WI38 (cell line): ENCODE data around the gene WDR17.
A peak's percentile ranks its signal among the peaks of the same experiment; 100 is the strongest.

Experiments used
- H3K4me3 ChIP-seq: 2 replicates; pipeline ENCODE4 v1.5.1; 2011; ENCODE audit warnings: low read depth, mild to moderate bottlenecking, control low read depth, low read length
- TF ChIP-seq, protein P1 (sequence below): IDR thresholded peaks from 2 replicates; pipeline ENCODE4 v1.5.1; 2012; ENCODE audit warnings: low read depth, mild to moderate bottlenecking, control low read depth, low read length

WDR17 gene

DNA sequence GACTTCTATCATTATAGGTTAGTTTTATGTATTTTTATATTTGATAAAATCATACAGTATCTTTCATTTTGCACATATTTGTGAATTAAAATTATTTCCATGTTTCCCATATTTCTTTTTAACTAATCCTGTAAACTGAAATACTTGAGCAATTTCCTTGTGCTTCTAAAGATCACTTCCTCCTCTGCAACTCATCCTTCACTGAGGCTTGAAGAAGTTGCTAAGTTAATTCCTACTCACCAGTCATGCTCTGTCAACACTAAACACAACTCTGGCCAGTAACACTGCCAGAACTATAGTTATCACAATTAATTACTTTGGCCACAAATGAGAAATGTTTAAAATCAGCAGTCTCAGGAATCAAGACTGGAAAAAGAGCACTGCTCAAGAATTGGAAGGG lies 123.0 kb downstream of the WDR17 start:
- H3K4me3 ChIP-seq, result no peak overlapping the region
- TF ChIP-seq, protein P1, sequence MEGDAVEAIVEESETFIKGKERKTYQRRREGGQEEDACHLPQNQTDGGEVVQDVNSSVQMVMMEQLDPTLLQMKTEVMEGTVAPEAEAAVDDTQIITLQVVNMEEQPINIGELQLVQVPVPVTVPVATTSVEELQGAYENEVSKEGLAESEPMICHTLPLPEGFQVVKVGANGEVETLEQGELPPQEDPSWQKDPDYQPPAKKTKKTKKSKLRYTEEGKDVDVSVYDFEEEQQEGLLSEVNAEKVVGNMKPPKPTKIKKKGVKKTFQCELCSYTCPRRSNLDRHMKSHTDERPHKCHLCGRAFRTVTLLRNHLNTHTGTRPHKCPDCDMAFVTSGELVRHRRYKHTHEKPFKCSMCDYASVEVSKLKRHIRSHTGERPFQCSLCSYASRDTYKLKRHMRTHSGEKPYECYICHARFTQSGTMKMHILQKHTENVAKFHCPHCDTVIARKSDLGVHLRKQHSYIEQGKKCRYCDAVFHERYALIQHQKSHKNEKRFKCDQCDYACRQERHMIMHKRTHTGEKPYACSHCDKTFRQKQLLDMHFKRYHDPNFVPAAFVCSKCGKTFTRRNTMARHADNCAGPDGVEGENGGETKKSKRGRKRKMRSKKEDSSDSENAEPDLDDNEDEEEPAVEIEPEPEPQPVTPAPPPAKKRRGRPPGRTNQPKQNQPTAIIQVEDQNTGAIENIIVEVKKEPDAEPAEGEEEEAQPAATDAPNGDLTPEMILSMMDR, result no peak

DNA sequence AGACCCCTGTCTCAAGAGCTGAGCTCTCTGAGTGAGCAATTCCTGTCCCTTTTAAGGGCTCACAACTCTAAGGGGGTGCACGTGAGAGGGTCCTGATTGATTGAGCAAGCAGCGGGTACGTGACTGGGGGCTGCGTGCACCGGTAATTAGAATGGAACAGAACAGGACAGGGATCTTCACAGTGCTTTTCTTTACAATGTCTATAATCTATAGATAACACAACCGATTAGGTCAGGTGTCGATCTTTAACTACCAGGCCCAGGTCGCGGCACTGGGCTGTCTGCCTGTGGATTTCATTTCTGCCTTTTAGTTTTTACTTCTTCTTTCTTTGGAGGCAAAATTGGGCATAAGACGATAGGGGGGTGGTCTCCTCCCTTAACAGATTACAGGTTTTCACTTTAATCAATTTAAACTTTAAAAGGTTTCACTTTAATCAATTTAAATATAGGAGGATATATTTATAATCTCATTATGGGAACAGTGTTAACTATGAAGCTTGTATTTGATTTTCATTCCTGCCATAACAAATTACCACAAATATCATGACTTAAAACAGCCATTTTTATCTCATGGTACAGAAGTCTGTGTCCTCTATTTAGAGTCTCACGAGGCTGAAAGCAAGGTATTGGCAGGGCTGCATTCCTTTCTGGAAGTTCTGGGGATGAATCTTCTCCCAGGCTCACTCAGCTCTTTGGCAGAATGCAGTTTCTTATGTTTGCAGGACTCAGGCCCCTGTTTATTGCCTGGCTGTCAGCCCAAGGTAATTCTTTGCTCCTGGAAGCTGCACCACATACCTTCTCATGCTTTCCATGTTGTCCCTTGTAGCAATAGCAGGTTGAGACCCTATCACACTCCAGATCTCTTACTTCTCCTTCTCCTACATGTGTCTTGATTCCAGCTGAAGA lies 124.5 kb downstream of the WDR17 start:
- TF ChIP-seq, protein P1, result no peak

DNA sequence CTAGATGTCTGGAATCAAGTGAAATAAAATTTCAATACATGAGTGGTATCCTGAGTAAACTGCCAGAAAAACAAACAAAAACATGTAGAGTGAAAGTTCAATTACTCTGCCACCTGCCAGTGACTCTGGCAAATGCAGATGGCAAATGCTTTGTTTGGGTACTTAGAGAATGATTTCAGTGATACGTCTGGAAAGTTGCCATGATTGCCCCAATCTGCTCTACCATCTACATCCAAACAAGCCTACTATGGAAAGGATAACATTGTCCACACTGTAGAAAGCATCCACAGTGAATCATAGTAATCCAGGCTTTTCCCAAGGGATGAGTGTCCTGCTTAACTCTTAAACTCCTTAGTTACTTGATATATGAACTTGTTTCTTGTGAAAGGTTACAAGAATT lies 126.3 kb downstream of the WDR17 start:
- no peak overlapping the region for H3K4me3 ChIP-seq
- TF ChIP-seq, protein P1, result no peak

More for the DNA sequence above, 124.5 kb downstream of the WDR17 start:
- no peak overlapping the region for H3K4me3 ChIP-seq

DNA sequence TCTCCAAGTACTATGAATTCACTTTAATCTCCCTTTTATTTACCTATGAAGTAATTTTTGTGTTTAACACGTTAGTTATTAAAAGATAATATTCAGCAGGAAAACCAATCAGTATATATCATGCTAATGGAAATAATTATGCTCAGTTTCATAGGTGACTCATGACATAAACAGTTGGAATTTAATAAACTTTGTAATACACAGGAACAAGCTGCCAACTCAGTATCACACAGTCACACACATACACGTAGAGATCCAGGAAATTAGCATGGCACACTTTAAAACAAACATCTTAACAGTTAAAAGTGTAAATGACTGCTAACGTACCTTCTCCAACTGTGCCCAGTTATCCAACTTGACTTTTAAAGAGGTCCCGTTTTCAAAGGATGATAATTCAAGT lies 127.5 kb downstream of the WDR17 start:
- no peak overlapping the region for H3K4me3 ChIP-seq
- TF ChIP-seq, protein P1, result no peak

DNA sequence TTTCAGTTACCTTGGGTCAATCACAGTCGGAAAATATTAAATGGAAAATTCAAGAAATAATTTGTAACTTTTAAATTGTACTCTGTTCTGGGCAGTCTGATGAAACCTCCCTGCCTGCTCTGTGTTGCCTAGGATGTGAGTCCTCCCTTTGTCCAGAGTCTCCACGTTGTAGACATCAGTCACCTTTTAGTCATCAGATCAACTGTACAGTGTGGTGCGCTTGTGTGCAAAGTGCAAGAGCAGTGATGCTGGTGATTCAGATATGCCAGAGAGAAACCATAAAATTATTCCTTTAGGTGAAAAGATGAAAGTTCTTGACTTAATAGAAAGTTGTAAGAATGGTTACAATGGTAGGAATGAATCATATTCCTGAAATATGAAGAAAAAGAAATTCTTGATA lies 128.3 kb downstream of the WDR17 start:
- TF ChIP-seq, protein P1, result no peak
- no peak overlapping the region for H3K4me3 ChIP-seq

DNA sequence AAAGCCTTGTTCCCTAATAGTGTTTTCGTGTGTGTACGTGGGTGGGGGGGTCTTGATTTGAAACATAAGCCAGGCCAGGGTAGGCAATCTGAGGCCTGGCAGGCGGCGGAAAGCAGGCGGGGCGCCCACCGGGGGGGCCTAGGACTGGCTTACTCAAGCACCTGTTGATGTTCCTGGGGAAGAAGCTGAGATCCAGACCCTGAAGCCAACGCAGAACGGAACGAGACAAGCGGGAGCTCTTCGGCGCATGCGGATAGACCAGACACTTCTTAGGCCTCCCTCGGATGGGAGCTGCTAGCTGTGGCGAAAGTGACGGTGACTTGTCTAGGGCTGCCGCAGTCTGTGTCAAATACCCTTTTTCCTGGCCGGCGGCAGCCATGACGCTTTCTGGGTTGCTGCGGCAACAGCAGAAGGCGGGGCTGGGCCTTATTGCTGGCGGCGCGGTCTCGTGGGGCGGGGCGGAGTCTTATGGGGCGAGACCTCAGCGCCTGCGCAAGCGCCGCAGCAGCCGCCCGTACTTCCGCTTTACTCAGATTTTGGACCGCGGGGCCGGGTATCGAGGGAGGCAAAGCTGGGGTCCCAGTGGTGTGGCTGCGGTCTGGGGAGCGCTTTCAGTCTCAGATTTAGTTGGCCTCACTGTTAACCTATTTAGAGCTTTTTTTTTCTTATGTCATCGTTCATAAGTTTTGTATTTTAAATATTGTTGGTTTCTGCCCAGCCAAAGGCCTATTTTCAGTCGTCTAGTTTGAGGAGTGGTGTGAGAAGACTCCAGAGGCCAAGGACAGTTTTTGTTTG lies 129.7 kb downstream of the WDR17 start, which contains the start of gene SPATA4:
TSS of gene SPATA4 (minus strand) at position 402 of the 795 bp plus-strand sequence. CDS start at position 379, 23 bp downstream.
- TF ChIP-seq, protein P1, result no peak
- H3K4me3 ChIP-seq, result peak within 1 kb of the TSS; percentile 69
